ENCODE results near the gene IFI35. TPM values are rescaled to one million over a fixed set of nuclear protein-coding genes. Genes with fewer than 3 reads are reported as not detected.

Gene IFI35
- total and polyA plus RNA-seq, 9 of the 15 experiments (the other 6 are each of a cell fraction or from before 2014, with no cell fraction given) = 4.4 to 13.1 (median 10.2) TPM

DNA sequence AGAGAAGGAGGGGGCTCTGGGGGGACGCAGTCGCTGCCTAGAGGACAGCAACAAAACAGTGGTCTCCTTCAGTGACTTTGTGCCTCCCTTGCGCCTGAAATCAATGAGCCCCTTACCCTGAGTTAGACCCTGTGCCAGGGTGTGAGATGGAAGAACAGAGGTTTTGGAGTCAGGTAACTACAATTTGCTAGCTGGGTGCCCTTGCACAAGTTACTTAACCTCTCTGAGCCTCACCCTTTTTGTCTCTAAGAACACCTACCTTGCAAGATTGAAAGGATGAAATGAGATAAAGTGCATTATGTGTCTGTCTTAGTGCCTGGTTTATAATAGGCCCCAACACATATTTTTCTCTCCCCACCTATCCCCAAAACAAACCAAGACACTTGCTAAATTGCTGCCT lies 28.3 kb downstream of the IFI35 start:
- FAIRE-seq (no peak), ATAC-seq (no peak), DNase-seq (ENCODE audit: extremely low read depth in 1 of 4, low spot score in 3 of 4) (no peak)
- no peak overlapping the region for H2AFZ ChIP-seq (ENCODE audit: low read depth, low read length)
- no TSS peak for BruUV-seq (replicated peaks)
- CTCF ChIA-PET (ENCODE audit: low intra/inter-chr PET ratio) = no interaction called here
- no peaks in the 10 kb centered on the region for H3K79me2 ChIP-seq (ENCODE audit: control insufficient read depth, insufficient read depth, low read length)
- H3K4me2 ChIP-seq (ENCODE audit: insufficient read depth, low read length) = no peak overlapping the region
- no peaks in the 10 kb centered on the region for H4K20me1 ChIP-seq (replicated peaks; ENCODE audit: control insufficient read depth, insufficient read depth, low read length)
- peak overlapping the region in 1 of 2 experiments; percentile 50; a peak in 1 of 4 replicates for H3K9ac ChIP-seq (ENCODE audit: insufficient read depth in 1 of 2, low read depth in 2 of 2, low read length in 2 of 2)
- no peaks in the 10 kb centered on the region for H3K9me3 ChIP-seq (replicated peaks; ENCODE audit: control insufficient read depth, insufficient read depth, low read depth, low read length)
- H3K9me1 ChIP-seq (ENCODE audit: control insufficient read depth, insufficient read depth, low read length) = no peaks in the 10 kb centered on the region
- TF ChIP-seq POU5F1 (IDR thresholded peaks at IDR 0.05; ENCODE audit: borderline replicate concordance, low read depth, low read length, partially characterized antibody) = no peak
- TF ChIP-seq TARDBP (IDR thresholded peaks at IDR 0.05) = no peak
- no peak for TF ChIP-seq ETS2 (tag; IDR thresholded peaks at IDR 0.05; ENCODE audit: borderline replicate concordance, poor library complexity, severe bottlenecking)
- TF ChIP-seq JUND (IDR thresholded peaks at IDR 0.05; ENCODE audit: borderline replicate concordance, low read depth, low read length) = no peak
- TF ChIP-seq JUND (tag; IDR thresholded peaks at IDR 0.05; ENCODE audit: borderline replicate concordance, low read depth, low read length) = no peak
- TF ChIP-seq RBM25 (IDR thresholded peaks at IDR 0.05; ENCODE audit: low read depth, low read length, severe bottlenecking) = peak; percentile 73
- no peak for TF ChIP-seq SP1 (CRISPR knock-in tag; IDR thresholded peaks at IDR 0.05)
- TF ChIP-seq CXXC5 (CRISPR knock-in tag; IDR thresholded peaks at IDR 0.05) = no peak
- TF ChIP-seq COPS2 (conservative IDR thresholded peaks at IDR 0.05) = no peak
- no peak for TF ChIP-seq GABPB1 (CRISPR knock-in tag; IDR thresholded peaks at IDR 0.05)
- no peak for TF ChIP-seq JUN (IDR thresholded peaks at IDR 0.05; ENCODE audit: borderline replicate concordance, low read depth, low read length)
- no peak for TF ChIP-seq JUN (CRISPR knock-in tag; IDR thresholded peaks at IDR 0.05; ENCODE audit: borderline replicate concordance)
- TF ChIP-seq, protein P1, sequence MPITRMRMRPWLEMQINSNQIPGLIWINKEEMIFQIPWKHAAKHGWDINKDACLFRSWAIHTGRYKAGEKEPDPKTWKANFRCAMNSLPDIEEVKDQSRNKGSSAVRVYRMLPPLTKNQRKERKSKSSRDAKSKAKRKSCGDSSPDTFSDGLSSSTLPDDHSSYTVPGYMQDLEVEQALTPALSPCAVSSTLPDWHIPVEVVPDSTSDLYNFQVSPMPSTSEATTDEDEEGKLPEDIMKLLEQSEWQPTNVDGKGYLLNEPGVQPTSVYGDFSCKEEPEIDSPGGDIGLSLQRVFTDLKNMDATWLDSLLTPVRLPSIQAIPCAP (CRISPR knock-in tag; IDR thresholded peaks at IDR 0.05; ENCODE audit: borderline replicate concordance) = no peak
- TF ChIP-seq ZNF75A (CRISPR knock-in tag; IDR thresholded peaks at IDR 0.05) = no peak
- TF ChIP-seq RCOR1 (IDR thresholded peaks at IDR 0.05; ENCODE audit: borderline replicate concordance in 1 of 2, low read depth in 2 of 2, low read length in 2 of 2) = no peak
- no peak for TF ChIP-seq MEF2D (tag; conservative IDR thresholded peaks at IDR 0.05; ENCODE audit: low read depth)
- TF ChIP-seq NUFIP1 (IDR thresholded peaks at IDR 0.05; ENCODE audit: partially characterized antibody) = no peak
- no peak for TF ChIP-seq TBP (optimal IDR thresholded peaks at IDR 0.05; ENCODE audit: low read depth, low read length)
- TF ChIP-seq, protein P2, sequence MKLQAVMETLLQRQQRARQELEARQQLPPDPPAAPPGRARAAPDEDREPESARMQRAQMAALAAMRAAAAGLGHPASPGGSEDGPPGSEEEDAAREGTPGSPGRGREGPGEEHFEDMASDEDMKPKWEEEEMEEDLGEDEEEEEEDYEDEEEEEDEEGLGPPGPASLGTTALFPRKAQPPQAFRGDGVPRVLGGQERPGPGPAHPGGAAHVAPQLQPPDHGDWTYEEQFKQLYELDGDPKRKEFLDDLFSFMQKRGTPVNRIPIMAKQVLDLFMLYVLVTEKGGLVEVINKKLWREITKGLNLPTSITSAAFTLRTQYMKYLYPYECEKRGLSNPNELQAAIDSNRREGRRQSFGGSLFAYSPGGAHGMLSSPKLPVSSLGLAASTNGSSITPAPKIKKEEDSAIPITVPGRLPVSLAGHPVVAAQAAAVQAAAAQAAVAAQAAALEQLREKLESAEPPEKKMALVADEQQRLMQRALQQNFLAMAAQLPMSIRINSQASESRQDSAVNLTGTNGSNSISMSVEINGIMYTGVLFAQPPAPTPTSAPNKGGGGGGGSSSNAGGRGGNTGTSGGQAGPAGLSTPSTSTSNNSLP (IDR thresholded peaks at IDR 0.05; ENCODE audit: borderline replicate concordance, low read depth, low read length) = no peak
- TF ChIP-seq KAT7 (CRISPR knock-in tag; IDR thresholded peaks at IDR 0.05; ENCODE audit: borderline replicate concordance) = no peak
- no peak for TF ChIP-seq MAFF (IDR thresholded peaks at IDR 0.05; ENCODE audit: low read length)
- TF ChIP-seq BCOR (IDR thresholded peaks at IDR 0.05) = 0 out of 2 replicates have a peak, but pooled peaks have one; percentile 40
- TF ChIP-seq PHB2 (IDR thresholded peaks at IDR 0.05; ENCODE audit: low read depth) = no peak
- TF ChIP-seq ZFP36 (IDR thresholded peaks at IDR 0.05; ENCODE audit: low read depth, low read length, partially characterized antibody) = peak; percentile 65
- TF ChIP-seq CBFA2T3 (IDR thresholded peaks at IDR 0.05) = no peak
- H3K4me1 ChIP-seq (replicated peaks in 1 of 2; ENCODE audit: control insufficient read depth in 2 of 2, insufficient read depth in 2 of 2, low read length in 2 of 2) = peaks cover 4 to 9% of the 10 kb centered on the region in 2 experiments; a peak in 3 of 5 replicates
- H3K27ac ChIP-seq (ENCODE audit: extremely low read depth, low read depth, low read length) = no peak overlapping the region
- intact Hi-C loops (cut with micrococcal nuclease) = no loop called here
- H3K36me3 ChIP-seq (ENCODE audit: control insufficient read depth, insufficient read depth, low read length) = no peaks in the 10 kb centered on the region
- H3K27me3 ChIP-seq (ENCODE audit: control insufficient read depth in 2 of 2, insufficient read depth in 2 of 2, low read length in 2 of 2) = no peaks in the 10 kb centered on the region
- 83% methylated on average over 3 of the region's 3 CpGs for WGBS (ENCODE audit: insufficient coverage, low coverage, missing lambda C conversion rate)
- no peak overlapping the region for H3K4me3 ChIP-seq
- in situ Hi-C loops (cut with MboI) = no loop called here
- POLR2A ChIA-PET = interaction anchor here (1.9 kb wide), 1 partner anchor 10 kb away, joined by 7 read pairs; the partner anchor contains the start of gene RND2
